GM10248 (cell line): ENCODE data around the gene LGALS14.

Experiments
- CTCF ChIA-PET: fragments of 300-600 bp; sonication (Branson Sonifier 250); formaldehyde crosslinking; extraction: SDS; loops from one replicate; lab custom pipeline; 2021; ENCODE audit warnings: antibody characterized with exemption; lab: Yijun Ruan, JAX
- POLR2A ChIA-PET: fragments of 350-650 bp; sonication (Branson Sonifier 250); formaldehyde crosslinking; extraction: SDS; loops from one replicate; lab custom pipeline; 2020; ENCODE audit warnings: antibody characterized with exemption; lab: Yijun Ruan, JAX
- DNase-seq: peaks from one replicate; pipeline ENCODE4 v3.0.0; 2012; ENCODE audit errors: extremely low spot score
- TF ChIP-seq, protein P1 (sequence below): IDR thresholded peaks from 2 replicates; pipeline ENCODE4 v1.5.1; 2012; ENCODE audit warnings: mild to moderate bottlenecking, low read depth; ENCODE audit errors: extremely low read depth, missing control alignments, control extremely low read depth

The LGALS14 gene

DNA sequence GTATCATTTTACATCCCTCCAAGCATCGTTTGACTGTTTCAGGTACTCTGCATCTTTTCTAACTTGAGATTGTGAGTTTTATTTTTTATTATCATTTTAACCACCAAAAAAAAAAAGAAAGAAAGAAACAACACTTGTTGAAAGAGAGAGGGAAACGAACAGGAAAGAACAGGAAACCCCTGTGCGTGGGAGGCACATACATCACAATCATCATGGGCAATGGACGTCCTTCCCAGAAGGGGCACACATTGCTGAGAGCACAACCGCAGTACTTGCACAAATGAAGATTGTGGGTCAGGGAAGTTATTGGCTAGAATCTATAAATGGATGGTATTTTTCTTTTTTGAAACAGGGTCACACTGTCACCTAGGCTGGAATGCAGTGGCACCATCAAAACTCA, 31.8 kb downstream of the LGALS14 start:
- ChIA-PET CTCF (interaction anchor here (0.7 to 1.0 kb wide), 2 partner anchors 34 to 57 kb away, joined by 3 read pairs; no protein-coding TSS in a partner anchor), POLR2A (no interaction called here)
- DNase-seq: no peak
- TF ChIP-seq, protein P1, sequence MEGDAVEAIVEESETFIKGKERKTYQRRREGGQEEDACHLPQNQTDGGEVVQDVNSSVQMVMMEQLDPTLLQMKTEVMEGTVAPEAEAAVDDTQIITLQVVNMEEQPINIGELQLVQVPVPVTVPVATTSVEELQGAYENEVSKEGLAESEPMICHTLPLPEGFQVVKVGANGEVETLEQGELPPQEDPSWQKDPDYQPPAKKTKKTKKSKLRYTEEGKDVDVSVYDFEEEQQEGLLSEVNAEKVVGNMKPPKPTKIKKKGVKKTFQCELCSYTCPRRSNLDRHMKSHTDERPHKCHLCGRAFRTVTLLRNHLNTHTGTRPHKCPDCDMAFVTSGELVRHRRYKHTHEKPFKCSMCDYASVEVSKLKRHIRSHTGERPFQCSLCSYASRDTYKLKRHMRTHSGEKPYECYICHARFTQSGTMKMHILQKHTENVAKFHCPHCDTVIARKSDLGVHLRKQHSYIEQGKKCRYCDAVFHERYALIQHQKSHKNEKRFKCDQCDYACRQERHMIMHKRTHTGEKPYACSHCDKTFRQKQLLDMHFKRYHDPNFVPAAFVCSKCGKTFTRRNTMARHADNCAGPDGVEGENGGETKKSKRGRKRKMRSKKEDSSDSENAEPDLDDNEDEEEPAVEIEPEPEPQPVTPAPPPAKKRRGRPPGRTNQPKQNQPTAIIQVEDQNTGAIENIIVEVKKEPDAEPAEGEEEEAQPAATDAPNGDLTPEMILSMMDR: no peak

DNA sequence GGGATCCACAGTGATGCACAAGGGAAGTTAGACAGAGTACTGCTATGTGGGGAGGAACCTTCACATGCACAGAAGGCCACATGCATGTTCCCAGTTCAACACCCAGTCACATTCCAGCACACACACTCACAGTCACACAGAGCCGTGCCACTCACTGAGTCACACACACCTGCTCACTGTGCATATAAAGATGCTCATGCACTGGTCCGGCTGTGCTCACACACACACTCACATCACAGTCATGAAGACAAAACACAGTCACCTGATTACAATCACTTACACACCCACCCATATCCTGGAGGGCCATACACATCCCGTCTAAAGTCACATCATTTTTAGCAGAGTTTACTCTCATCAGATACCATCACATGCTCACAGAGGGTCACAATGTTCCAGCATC, 33.1 kb downstream of the LGALS14 start:
- no peak for DNase-seq
- POLR2A ChIA-PET: no interaction called here
- TF ChIP-seq, protein P1: no peak
- CTCF ChIA-PET: no interaction called here

DNA sequence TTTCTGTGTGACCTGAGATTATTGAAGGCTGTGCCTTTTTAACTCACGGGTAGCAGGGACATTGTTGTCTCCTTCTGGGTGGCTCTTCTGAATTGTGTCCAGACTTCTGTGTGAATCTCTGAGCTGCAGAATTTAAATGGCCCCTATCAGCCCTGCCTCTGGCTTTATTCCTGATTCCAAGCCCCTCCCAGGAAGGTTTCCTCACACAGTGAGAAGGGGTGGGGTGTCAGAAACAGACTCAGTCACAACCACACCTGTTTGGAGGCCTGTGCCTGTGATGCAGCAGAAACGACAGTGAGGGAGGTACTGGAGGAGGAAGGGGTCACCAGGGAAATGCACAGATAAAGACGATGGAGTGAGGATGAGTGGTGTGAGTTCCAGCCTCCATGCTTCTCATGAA, 33.6 kb downstream of the LGALS14 start, which contains the start of gene CLC:
Gene CLC, minus strand, starts transcription at position 139 of the 400 bp plus-strand sequence. Its CDS starts 77 bp downstream, at position 62.
- TF ChIP-seq, protein P1: no peak
- ChIA-PET CTCF (interaction anchor here (0.9 to 1.2 kb wide), 3 partner anchors 27 to 186 kb away, joined by 3 to 5 read pairs (median 4); no protein-coding TSS in a partner anchor), POLR2A (no interaction called here)
- no peak for DNase-seq

DNA sequence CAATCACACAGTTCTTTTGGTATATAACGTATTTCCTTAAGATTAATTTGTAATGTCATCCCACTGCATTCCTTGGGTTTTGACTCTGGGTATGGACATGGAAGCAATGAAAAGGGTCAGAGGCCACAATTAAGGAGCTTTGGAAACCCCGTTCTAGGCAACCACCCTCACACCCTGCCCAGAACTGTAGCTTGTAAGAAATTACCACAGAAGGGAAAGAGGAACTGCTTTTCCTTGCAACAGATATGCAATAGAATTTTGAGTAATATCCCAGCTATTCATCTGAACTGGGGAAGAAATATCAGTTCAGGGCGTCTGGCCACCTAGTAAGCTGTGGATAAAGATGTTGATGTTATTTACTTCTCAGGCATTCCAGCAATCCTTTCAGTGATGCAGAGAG, 34.5 kb downstream of the LGALS14 start:
- no peak for DNase-seq
- TF ChIP-seq, protein P1: no peak
- ChIA-PET CTCF (interaction anchor here (0.9 to 1.2 kb wide), 4 partner anchors 10 to 187 kb away, joined by 3 to 5 read pairs (median 4); no protein-coding TSS in a partner anchor), POLR2A (no interaction called here)

DNA sequence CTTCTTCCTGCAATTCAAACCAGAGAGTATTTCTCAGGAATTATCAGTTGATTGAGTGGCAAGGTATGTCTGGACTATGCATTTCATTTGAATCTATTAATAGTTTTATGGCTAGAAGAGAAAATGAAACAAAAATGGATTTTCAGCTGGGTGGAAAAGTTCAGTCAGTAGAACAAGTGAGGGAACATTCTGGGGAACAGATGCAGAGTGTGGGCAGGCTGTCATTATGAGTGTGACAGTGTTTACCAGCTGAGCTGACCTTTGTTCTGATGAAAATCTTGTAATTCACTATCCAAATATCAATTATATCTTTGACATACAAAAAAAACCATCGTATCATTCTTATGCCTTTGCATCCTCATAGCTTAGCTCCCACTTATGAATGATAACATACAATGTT, 36.1 kb downstream of the LGALS14 start:
- ChIA-PET CTCF (interaction anchor here (1.5 to 1.8 kb wide), 3 partner anchors 11 to 33 kb away, joined by 4 to 6 read pairs (median 5); no protein-coding TSS in a partner anchor), POLR2A (no interaction called here)
- TF ChIP-seq, protein P1: no peak
- no peak for DNase-seq

DNA sequence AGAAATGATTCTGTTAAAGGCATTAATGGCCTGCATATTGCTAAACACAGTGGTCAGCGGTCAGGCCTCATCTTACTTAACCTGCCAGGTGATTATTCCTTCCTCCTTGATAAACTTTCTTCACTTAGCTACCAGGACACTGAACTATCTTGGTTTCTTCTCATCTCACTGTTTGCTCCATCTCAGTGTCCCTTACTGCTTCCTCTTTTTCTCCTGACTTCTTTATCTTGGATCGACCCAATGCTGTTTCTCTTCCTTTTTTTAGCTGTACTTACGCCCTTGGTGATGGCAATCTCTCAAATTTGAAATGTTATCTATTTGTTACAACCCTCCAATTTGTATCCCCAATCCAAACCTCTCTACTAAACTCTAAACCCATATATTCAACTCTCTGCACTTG, 41.4 kb downstream of the LGALS14 start:
- POLR2A ChIA-PET: no interaction called here
- TF ChIP-seq, protein P1: no peak
- DNase-seq: no peak
- CTCF ChIA-PET: interaction anchor here (1.1 to 2.6 kb wide), 2 partner anchors 12 to 21 kb away, joined by 4 to 6 read pairs; no protein-coding TSS in a partner anchor
